Neural cell (in vitro differentiated cells): ENCODE data around the gene SLCO3A1. TPM values are rescaled to one million over a fixed set of nuclear protein-coding genes. Genes with fewer than 3 reads are reported as not detected.

Source experiments
- H2AFZ ChIP-seq: fragments of 200-600, 300-800 bp; sonication (generic), shearing (Covaris generic); 2 replicates; pipeline ENCODE4 v1.6.0; 2014; ENCODE audit warnings: low read depth, mild to moderate bottlenecking, antibody characterized with exemption, low read length, moderate library complexity
- H3F3A ChIP-seq: fragments of 200-600 bp; shearing (Covaris generic); 2 replicates; pipeline ENCODE4 v1.6.1; 2016; ENCODE audit warnings: mild to moderate bottlenecking, moderate library complexity, mixed read lengths, antibody characterized with exemption, low read length; ENCODE audit not compliant: insufficient read depth, poor library complexity, severe bottlenecking
- H3K27ac ChIP-seq: fragments of 200-600, 300-800 bp; sonication (generic), shearing (Covaris generic); 2 replicates; pipeline ENCODE4 v1.5.1; 2014; ENCODE audit warnings: mild to moderate bottlenecking, low read length, moderate library complexity
- H3K27me3 ChIP-seq: fragments of 300-800, 200-600 bp; sonication (generic), shearing (Covaris generic); 2 replicates; pipeline ENCODE4 v1.6.0; 2014; ENCODE audit warnings: mild to moderate bottlenecking, low read depth, low read length, moderate library complexity; ENCODE audit not compliant: insufficient read depth
- H3K36me3 ChIP-seq: fragments of 300-800, 200-600 bp; sonication (generic), shearing (Covaris generic); 2 replicates; pipeline ENCODE4 v1.5.1; 2014; ENCODE audit warnings: mild to moderate bottlenecking, antibody characterized with exemption, low read length, moderate library complexity; ENCODE audit not compliant: insufficient read depth
- H3K4me2 ChIP-seq: fragments of 300-800, 200-600 bp; sonication (generic), shearing (Covaris generic); 2 replicates; pipeline ENCODE4 v1.6.0; 2014; ENCODE audit warnings: mild to moderate bottlenecking, low read length
- H3K4me3 ChIP-seq: fragments of 300-800, 200-600 bp; sonication (generic), shearing (Covaris generic); 2 replicates; pipeline ENCODE4 v1.5.1; 2014; ENCODE audit warnings: mild to moderate bottlenecking, low read length, moderate library complexity
- H3K79me2 ChIP-seq: fragments of 200-600 bp; shearing (Covaris generic); replicated peaks from 2 replicates; pipeline ENCODE4 v1.6.0; 2014; ENCODE audit warnings: mild to moderate bottlenecking, low read length, moderate library complexity; ENCODE audit not compliant: insufficient read depth
- H3K9ac ChIP-seq: fragments of 300-800, 200-600 bp; sonication (generic), shearing (Covaris generic); 2 replicates; pipeline ENCODE4 v1.6.1; 2016; ENCODE audit warnings: mild to moderate bottlenecking, low read length, mixed read lengths
- H3K9me2 ChIP-seq: fragments of 200-600 bp; shearing (Covaris generic); 2 replicates; pipeline ENCODE4 v1.6.1; 2016; ENCODE audit warnings: mild to moderate bottlenecking, low read length, mixed read lengths; ENCODE audit not compliant: insufficient read depth
- H3K9me3 ChIP-seq: fragments of 200-600, 300-800 bp; sonication (generic), shearing (Covaris generic); 2 replicates; pipeline ENCODE4 v1.6.1; 2016; ENCODE audit warnings: mild to moderate bottlenecking, mixed run types, low read length, moderate library complexity, mixed read lengths
- H4K20me1 ChIP-seq: fragments of 200-600 bp; shearing (Covaris generic); 2 replicates; pipeline ENCODE4 v1.6.1; 2016; ENCODE audit warnings: mild to moderate bottlenecking, mixed run types; ENCODE audit not compliant: insufficient read depth
- EP300 ChIP-seq: fragments of 450-650 bp; conservative IDR thresholded peaks from 2 replicates; pipeline ENCODE4 v1.6.1; 2014; ENCODE audit warnings: antibody characterized with exemption, mild to moderate bottlenecking, moderate library complexity; ENCODE audit not compliant: poor library complexity, severe bottlenecking
- EZH2 ChIP-seq: fragments of 200-600, 300-800 bp; shearing (Covaris generic), sonication (generic); IDR thresholded peaks from 2 replicates; pipeline ENCODE4 v1.6.1; 2014; ENCODE audit warnings: antibody characterized with exemption, low read length, borderline replicate concordance, mild to moderate bottlenecking; ENCODE audit not compliant: insufficient read depth, poor library complexity, severe bottlenecking
- MXI1 ChIP-seq: fragments of 450-650 bp; conservative IDR thresholded peaks from 2 replicates; pipeline ENCODE4 v1.6.1; 2014; ENCODE audit warnings: antibody characterized with exemption, mild to moderate bottlenecking; ENCODE audit not compliant: poor library complexity, severe bottlenecking
- POLR2AphosphoS5 ChIP-seq: IDR thresholded peaks from 2 replicates; pipeline ENCODE4 v1.6.1; 2012
- RAD21 ChIP-seq: fragments of 450-650 bp; conservative IDR thresholded peaks from 2 replicates; pipeline ENCODE4 v1.6.1; 2014; ENCODE audit warnings: antibody characterized with exemption, mild to moderate bottlenecking, moderate library complexity
- SMC3 ChIP-seq: fragments of 450-650 bp; conservative IDR thresholded peaks from 2 replicates; pipeline ENCODE4 v1.6.1; 2014; ENCODE audit warnings: antibody characterized with exemption, mild to moderate bottlenecking, moderate library complexity; ENCODE audit not compliant: poor library complexity
- TAF1 ChIP-seq: IDR thresholded peaks from 2 replicates; pipeline ENCODE4 v1.6.1; 2012; ENCODE audit warnings: low read depth
- polyA plus RNA-seq: library from polyadenylated mRNA; depleted of rRNA; stranded (reverse); fragments of >200 nt; gene quantifications from 2 replicates; pipeline ENCODE4 v1.2.3, GENCODE V29; 2014
- TF ChIP-seq, protein P1 (sequence below): IDR thresholded peaks from 2 replicates; pipeline ENCODE4 v1.6.1; 2012; ENCODE audit warnings: borderline replicate concordance

SLCO3A1 gene
- polyA plus RNA-seq, 1 donor from 2014 or later: 14.2 TPM

GRCh38 chr15:91862891-91863504 is 9.5 kb downstream of the SLCO3A1 start:
- Histone ChIP-seq H3K27me3 (no peaks in the 10 kb centered on the region), H3K79me2 (peaks cover 61% of the 10 kb centered on the region), H3K9me3 (no peaks in the 10 kb centered on the region), H4K20me1 (no peaks in the 10 kb centered on the region), H3F3A (no peaks in the 10 kb centered on the region), H3K4me2 (no peak overlapping the region), H3K36me3 (no peaks in the 10 kb centered on the region), H3K9me2 (no peaks in the 10 kb centered on the region), H3K4me3 (no peak overlapping the region), H3K27ac (no peak overlapping the region), H3K9ac (no peak overlapping the region), H2AFZ (no peak overlapping the region)
- TF ChIP-seq EZH2 (no peak), EP300 (no peak), TAF1 (no peak), SMC3 (peak; percentile 9), POLR2AphosphoS5 (no peak), MXI1 (no peak)
- TF ChIP-seq, protein P1, sequence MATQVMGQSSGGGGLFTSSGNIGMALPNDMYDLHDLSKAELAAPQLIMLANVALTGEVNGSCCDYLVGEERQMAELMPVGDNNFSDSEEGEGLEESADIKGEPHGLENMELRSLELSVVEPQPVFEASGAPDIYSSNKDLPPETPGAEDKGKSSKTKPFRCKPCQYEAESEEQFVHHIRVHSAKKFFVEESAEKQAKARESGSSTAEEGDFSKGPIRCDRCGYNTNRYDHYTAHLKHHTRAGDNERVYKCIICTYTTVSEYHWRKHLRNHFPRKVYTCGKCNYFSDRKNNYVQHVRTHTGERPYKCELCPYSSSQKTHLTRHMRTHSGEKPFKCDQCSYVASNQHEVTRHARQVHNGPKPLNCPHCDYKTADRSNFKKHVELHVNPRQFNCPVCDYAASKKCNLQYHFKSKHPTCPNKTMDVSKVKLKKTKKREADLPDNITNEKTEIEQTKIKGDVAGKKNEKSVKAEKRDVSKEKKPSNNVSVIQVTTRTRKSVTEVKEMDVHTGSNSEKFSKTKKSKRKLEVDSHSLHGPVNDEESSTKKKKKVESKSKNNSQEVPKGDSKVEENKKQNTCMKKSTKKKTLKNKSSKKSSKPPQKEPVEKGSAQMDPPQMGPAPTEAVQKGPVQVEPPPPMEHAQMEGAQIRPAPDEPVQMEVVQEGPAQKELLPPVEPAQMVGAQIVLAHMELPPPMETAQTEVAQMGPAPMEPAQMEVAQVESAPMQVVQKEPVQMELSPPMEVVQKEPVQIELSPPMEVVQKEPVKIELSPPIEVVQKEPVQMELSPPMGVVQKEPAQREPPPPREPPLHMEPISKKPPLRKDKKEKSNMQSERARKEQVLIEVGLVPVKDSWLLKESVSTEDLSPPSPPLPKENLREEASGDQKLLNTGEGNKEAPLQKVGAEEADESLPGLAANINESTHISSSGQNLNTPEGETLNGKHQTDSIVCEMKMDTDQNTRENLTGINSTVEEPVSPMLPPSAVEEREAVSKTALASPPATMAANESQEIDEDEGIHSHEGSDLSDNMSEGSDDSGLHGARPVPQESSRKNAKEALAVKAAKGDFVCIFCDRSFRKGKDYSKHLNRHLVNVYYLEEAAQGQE: no peak

- no peaks in the 10 kb centered on the region for H3F3A ChIP-seq
- no peaks in the 10 kb centered on the region for H3K36me3 ChIP-seq
- no peaks in the 10 kb centered on the region for H4K20me1 ChIP-seq
- H3K27me3 ChIP-seq: no peaks in the 10 kb centered on the region
- H3K9me3 ChIP-seq: no peaks in the 10 kb centered on the region
- TF ChIP-seq EZH2: no peak
- no peak for TF ChIP-seq TAF1
- no peak for TF ChIP-seq RAD21
- TF ChIP-seq EP300: no peak
- no peak for TF ChIP-seq POLR2AphosphoS5
- TF ChIP-seq, protein P1: no peak
- no peak overlapping the region for H3K9ac ChIP-seq
- H3K4me2 ChIP-seq: no peak overlapping the region
- no peak overlapping the region for H3K4me3 ChIP-seq
- no peak overlapping the region for H2AFZ ChIP-seq
- peaks cover 54% of the 10 kb centered on the region for H3K79me2 ChIP-seq
- H3K9me2 ChIP-seq: no peaks in the 10 kb centered on the region
- no peak overlapping the region for H3K27ac ChIP-seq
Measured at GRCh38 chr15:91863621-91864255, 10.2 kb downstream of the SLCO3A1 start.
